Measurements from ENCODE around the gene SMIM33. TPM values are rescaled to one million over a fixed set of nuclear protein-coding genes. Genes with fewer than 3 reads are reported as not detected.

The SMIM33 gene
- total RNA-seq, result under 0.01 TPM in 1 of 2 replicates, not detected in the other

DNA sequence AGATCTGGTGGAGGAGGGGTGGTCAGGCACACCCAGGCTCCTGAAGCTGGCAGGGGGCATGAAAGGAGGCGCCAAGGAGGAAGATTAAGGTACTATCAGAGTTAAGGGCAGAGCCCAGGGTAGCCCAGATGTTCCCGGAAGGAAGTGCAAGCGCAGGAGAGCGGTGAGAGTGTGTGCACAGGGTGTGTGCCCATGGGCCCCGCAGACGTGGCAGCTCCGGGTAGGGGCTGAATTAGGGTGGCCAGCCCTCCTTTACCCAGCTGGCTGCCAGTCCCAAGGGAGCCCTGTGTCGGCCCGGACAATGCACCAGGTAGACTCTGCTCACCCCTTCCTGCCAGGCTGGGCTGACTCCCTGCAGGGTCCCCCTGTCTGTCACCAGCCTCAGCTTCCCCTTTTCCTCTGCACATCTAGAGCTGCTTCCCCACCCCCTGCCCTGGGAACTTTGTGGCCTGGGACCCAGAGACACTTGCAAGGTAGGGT lies at the start of gene SMIM33:
Gene SMIM33, plus strand, starts transcription at position 184 of the 480 bp plus-strand sequence. Its CDS starts 118 bp downstream, at position 302.

DNA sequence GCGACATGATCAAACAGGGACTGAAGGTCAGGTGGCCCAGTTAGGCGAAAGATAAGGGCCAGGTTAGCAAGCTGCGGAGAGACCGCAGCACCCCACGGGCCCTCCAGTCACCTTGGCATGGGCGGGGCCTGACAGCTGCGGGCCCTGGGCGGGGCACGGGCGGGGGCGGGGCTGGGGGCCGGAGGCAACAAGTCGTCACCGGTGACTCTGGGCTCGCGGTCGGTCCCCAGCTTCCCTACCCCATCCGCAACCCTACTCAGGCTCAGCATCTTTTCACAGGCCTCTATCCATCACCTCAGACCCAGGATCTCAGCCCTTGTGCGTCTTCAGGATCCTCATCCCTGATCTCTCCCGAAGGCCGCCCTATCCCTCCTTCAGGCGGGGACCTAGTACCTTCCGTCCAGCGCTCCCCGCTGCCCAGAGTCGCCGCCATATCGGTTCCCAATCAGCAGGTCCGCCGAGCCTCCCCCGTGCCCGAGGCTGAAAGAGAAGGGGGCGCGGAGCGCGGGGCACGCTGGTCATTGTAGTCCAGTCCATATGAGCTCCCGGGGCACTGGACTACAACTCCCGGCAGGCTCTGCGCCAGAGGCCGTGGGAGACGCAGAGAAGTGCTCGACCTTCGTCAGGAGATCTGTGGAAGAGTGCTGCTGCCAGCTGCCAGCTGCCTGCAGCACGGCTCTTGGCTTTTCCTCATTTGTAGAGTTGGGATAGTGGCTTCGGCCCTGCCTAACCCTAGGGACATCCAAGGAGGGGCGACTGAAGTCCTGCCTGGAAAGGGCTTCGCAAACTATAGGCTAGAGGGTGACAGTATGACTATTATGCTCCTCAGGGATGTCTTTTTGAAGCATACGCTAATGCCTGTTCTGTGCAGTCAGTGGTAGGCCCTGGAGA lies 31.5 kb upstream of the SMIM33 start, which contains the start of gene DNAJC18:
Gene DNAJC18, minus strand, starts transcription at position 513 of the 891 bp plus-strand sequence. Its CDS starts 80 bp downstream, at position 433.

DNA sequence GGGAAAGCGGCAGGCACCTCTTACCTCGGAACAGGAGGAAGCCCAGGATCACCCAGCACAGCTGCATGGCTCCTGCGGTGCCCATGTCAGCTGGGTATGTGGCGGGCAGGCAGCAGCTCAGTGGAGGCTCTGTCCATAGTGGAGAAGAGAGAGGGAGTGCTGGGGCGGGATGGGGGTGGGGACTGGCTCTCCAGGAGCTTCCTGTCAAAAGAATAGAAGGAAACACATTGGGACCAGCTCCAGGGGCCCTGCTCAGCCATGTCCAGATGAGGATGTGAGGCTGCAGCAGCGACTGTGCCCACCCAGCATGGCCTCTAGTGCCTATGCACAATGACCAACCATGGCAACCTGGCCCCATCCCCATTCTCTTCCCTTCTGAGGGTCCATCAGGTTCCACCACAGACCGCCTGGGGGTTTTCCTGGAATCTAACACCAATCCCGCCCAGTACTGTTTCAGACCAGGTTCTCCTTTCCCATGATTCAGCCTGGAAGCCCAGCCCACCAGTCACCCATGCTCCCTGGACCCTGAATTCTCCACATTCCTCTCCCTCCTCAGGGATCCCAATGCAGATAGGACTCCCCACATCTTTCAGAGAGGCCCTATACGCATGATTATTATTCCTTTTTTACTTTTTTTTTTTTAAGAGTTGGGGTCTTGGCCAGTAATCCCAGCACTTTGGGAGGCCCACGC lies 8.1 kb upstream of the SMIM33 start, which contains the start of gene ECSCR:
Gene ECSCR, minus strand, starts transcription at position 158 of the 691 bp plus-strand sequence. Its CDS starts 73 bp downstream, at position 85.

DNA sequence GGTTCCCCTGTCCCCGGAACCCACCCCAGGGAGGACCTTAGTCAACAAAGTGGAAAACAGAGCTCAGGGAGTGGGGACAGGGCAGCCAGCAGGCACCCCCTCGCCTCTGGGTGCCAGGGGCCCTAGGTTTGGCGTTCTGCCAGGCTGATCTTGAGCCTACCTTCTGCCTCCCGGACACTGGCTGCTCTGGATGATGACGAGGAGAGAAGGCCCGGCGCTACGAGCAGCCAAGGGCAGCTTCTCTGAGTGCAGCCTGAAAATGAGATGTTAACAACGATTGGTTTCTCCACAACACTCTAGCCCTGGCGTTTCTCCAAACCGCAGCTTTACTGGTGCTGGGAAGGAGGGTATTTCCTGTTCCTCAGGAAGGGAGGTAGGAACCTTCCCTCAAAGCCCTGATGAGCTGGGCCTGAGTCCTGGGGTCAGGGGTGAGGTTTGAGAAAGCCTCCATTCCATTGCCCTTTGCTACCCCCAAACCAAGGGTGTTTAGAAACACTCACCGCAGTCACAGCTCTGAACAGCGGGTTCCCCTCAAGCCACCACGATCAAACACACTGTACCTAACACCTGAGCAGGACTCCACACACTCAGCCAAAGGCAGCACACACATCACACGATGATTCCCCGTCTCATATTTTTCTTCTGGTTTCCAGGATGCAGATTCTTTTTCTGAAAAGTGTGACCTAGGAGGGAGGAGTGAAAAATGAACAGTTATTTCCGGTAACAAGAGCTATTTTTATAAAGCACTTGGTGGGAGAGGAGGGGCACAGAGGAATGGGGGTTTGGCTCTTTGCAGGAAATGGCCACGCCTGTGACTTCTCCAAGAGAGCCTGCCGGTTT lies 11.5 kb downstream of the SMIM33 start, which contains the start of gene STING1:
Gene STING1, minus strand, starts transcription at position 709 of the 840 bp plus-strand sequence. CDS start 1,054 bp downstream, outside the sequence.

Other genes starting within 250 kb of the SMIM33 start
- 226 and 241 TPM in 2 replicates for gene MATR3, start 177.3 kb upstream of the SMIM33 start, total RNA-seq
- 81.5 and 118 TPM in 2 replicates for gene PAIP2, start 129.2 kb upstream of the SMIM33 start, total RNA-seq
- not detected in 2 replicates for gene SLC23A1, start 87.7 kb upstream of the SMIM33 start, total RNA-seq
- not detected in 2 replicates for gene MZB1, start 81.1 kb upstream of the SMIM33 start, total RNA-seq
- gene PROB1, start 75.9 kb upstream of the SMIM33 start, total RNA-seq, result 1.1 and 1.2 TPM in 2 replicates
- 4.5 and 5.2 TPM in 2 replicates for gene SPATA24, start 66.9 kb upstream of the SMIM33 start, total RNA-seq
- gene DNAJC18, start 31.5 kb upstream of the SMIM33 start, total RNA-seq, result 5.4 and 7.3 TPM in 2 replicates
- 3.4 and 9.2 TPM in 2 replicates for gene ECSCR, start 8.3 kb upstream of the SMIM33 start, total RNA-seq
- gene STING1, start 11.8 kb downstream of the SMIM33 start, total RNA-seq, result 16.9 and 27.8 TPM in 2 replicates
- 53.9 and 54.7 TPM in 2 replicates for gene UBE2D2, start 90.3 kb downstream of the SMIM33 start, total RNA-seq
- 50.7 and 53.7 TPM in 2 replicates for gene CXXC5, start 177.3 kb downstream of the SMIM33 start, total RNA-seq